H9 (cell line): ENCODE data around the gene PSMB9. TPM values are rescaled to one million over a fixed set of nuclear protein-coding genes. Genes with fewer than 3 reads are reported as not detected.

Experiments used
- DNase-seq: peaks from one replicate; pipeline ENCODE4 v3.0.0-alpha.2; 2017
- H2AFZ ChIP-seq: one replicate; pipeline ENCODE4 v1.6.1; 2013; ENCODE audit warnings: mild to moderate bottlenecking, low read length, control low read depth, moderate library complexity
- H2AK5ac ChIP-seq: 2 replicates; pipeline ENCODE4 v1.6.1; 2013; ENCODE audit warnings: low read length, control low read depth, mixed read lengths; ENCODE audit not compliant: insufficient read length
- H2BK120ac ChIP-seq: one replicate; pipeline ENCODE4 v1.6.1; 2013; ENCODE audit warnings: low read depth, mild to moderate bottlenecking, low read length, control low read depth, inconsistent platforms; ENCODE audit not compliant: poor library complexity, severe bottlenecking
- H2BK12ac ChIP-seq: 2 replicates; pipeline ENCODE4 v1.6.1; 2013; ENCODE audit warnings: low read length, control low read depth, mixed read lengths, low read depth; ENCODE audit not compliant: insufficient read length
- H2BK15ac ChIP-seq: 2 replicates; pipeline ENCODE4 v1.6.1; 2013; ENCODE audit warnings: low read depth, low read length, control low read depth
- H2BK20ac ChIP-seq: one replicate; pipeline ENCODE4 v1.6.1; 2013; ENCODE audit warnings: low read depth, mild to moderate bottlenecking, low read length, control low read depth, inconsistent platforms; ENCODE audit not compliant: poor library complexity, severe bottlenecking
- H2BK5ac ChIP-seq: 2 replicates; pipeline ENCODE4 v1.6.1; 2013; ENCODE audit warnings: low read length, control low read depth, mixed read lengths; ENCODE audit not compliant: insufficient read length
- H3K14ac ChIP-seq: 2 replicates; pipeline ENCODE4 v1.6.1; 2013; ENCODE audit warnings: low read length, control low read depth; ENCODE audit not compliant: insufficient read depth
- H3K18ac ChIP-seq: 2 replicates; pipeline ENCODE4 v1.6.1; 2013; ENCODE audit warnings: low read depth, mild to moderate bottlenecking, mixed read lengths, low read length, control low read depth; ENCODE audit not compliant: insufficient read length
- H3K23ac ChIP-seq: 2 replicates; pipeline ENCODE4 v1.6.1; 2013; ENCODE audit warnings: low read length, control low read depth, mixed read lengths, low read depth; ENCODE audit not compliant: insufficient read length
- H3K23me2 ChIP-seq: 2 replicates; pipeline ENCODE4 v1.6.1; 2013; ENCODE audit warnings: low read depth, mild to moderate bottlenecking, mixed read lengths, low read length, control low read depth; ENCODE audit not compliant: insufficient read length, poor library complexity, severe bottlenecking
- H3K27ac ChIP-seq: 2 replicates; pipeline ENCODE4 v1.5.1; 2013; ENCODE audit warnings: low read length, control low read depth, mixed read lengths, low read depth; ENCODE audit not compliant: insufficient read length
- H3K27me3 ChIP-seq: 2 replicates; pipeline ENCODE4 v1.6.1; 2013; ENCODE audit warnings: low read length, control low read depth, inconsistent platforms; ENCODE audit not compliant: insufficient read depth
- H3K4ac ChIP-seq: 2 replicates; pipeline ENCODE4 v1.6.1; 2013; ENCODE audit warnings: low read depth, mild to moderate bottlenecking, control low read depth, inconsistent platforms, low read length, moderate library complexity
- H3K4me1 ChIP-seq: 2 replicates; pipeline ENCODE4 v1.6.1; 2013; ENCODE audit warnings: low read length, control low read depth, inconsistent platforms; ENCODE audit not compliant: insufficient read depth
- H3K4me2 ChIP-seq: 2 replicates; pipeline ENCODE4 v1.6.1; 2013; ENCODE audit warnings: low read length, control low read depth, mixed read lengths; ENCODE audit not compliant: insufficient read length, insufficient read depth
- H3K56ac ChIP-seq: 2 replicates; pipeline ENCODE4 v1.6.1; 2013; ENCODE audit warnings: low read depth, mild to moderate bottlenecking, mixed read lengths, low read length, control low read depth; ENCODE audit not compliant: insufficient read length
- H3K79me1 ChIP-seq: 2 replicates; pipeline ENCODE4 v1.6.1; 2013; ENCODE audit warnings: low read depth, mild to moderate bottlenecking, moderate library complexity, low read length, control low read depth, inconsistent platforms; ENCODE audit not compliant: insufficient read depth, poor library complexity, severe bottlenecking
- H3K79me2 ChIP-seq: 2 replicates; pipeline ENCODE4 v1.6.1; 2013; ENCODE audit warnings: low read length, control low read depth, inconsistent platforms; ENCODE audit not compliant: insufficient read depth
- H3K9ac ChIP-seq: 2 replicates; pipeline ENCODE4 v1.6.1; 2013; ENCODE audit warnings: low read length, control low read depth, mixed read lengths; ENCODE audit not compliant: insufficient read length; ENCODE audit errors: extremely low read depth
- H3K9me3 ChIP-seq: one replicate; pipeline ENCODE4 v1.6.1; 2013; ENCODE audit warnings: low read depth, low read length, inconsistent platforms; ENCODE audit not compliant: control insufficient read depth
- H3T11ph ChIP-seq: one replicate; pipeline ENCODE4 v1.6.1; 2013; ENCODE audit warnings: mild to moderate bottlenecking, low read length, control low read depth, inconsistent platforms
- H4K20me1 ChIP-seq: one replicate; pipeline ENCODE4 v1.6.1; 2013; ENCODE audit not compliant: control insufficient read depth, insufficient read length, insufficient read depth
- H4K5ac ChIP-seq: 2 replicates; pipeline ENCODE4 v1.6.1; 2013; ENCODE audit warnings: low read depth, mild to moderate bottlenecking, mixed read lengths, low read length, control low read depth; ENCODE audit not compliant: insufficient read length
- H4K8ac ChIP-seq: replicated peaks from 2 replicates; pipeline ENCODE4 v1.6.1; 2013; ENCODE audit warnings: low read length, control low read depth, mixed read lengths, low read depth; ENCODE audit not compliant: insufficient read length
- H4K91ac ChIP-seq: 2 replicates; pipeline ENCODE4 v1.6.1; 2013; ENCODE audit warnings: low read depth, mild to moderate bottlenecking, moderate library complexity, mixed read lengths, low read length, control low read depth; ENCODE audit not compliant: insufficient read length
- H3K27ac Mint-ChIP-seq, 3 experiments: 2 replicates in 2 of 3; 3 replicates in 1 of 3; pipeline ENCODE4 v1.8.0; 2020 to 2021; ENCODE audit warnings: mixed read lengths in 3 of 3, mild to moderate bottlenecking in 1 of 3, moderate library complexity in 1 of 3
- H3K27me3 Mint-ChIP-seq: 2 replicates; pipeline ENCODE4 v1.8.0; 2021; ENCODE audit warnings: low read depth, mild to moderate bottlenecking, moderate library complexity, mixed read lengths
- H3K36me3 Mint-ChIP-seq, 3 experiments: 2 replicates in 2 of 3; 3 replicates in 1 of 3; pipeline ENCODE4 v1.8.0; 2020 to 2021; ENCODE audit warnings: low read depth in 3 of 3, mixed read lengths in 3 of 3; ENCODE audit not compliant: insufficient read depth in 1 of 3
- H3K4me1 Mint-ChIP-seq, 2 experiments: 2 replicates each; pipeline ENCODE4 v1.8.0; 2020; ENCODE audit warnings: mixed read lengths in 2 of 2
- H3K4me3 Mint-ChIP-seq, 2 experiments: 2 replicates in 1 of 2; 3 replicates in 1 of 2; pipeline ENCODE4 v1.8.0; 2020 to 2021; ENCODE audit warnings: mild to moderate bottlenecking in 2 of 2, mixed read lengths in 2 of 2, moderate library complexity in 1 of 2
- H3K9me3 Mint-ChIP-seq, 2 experiments: 2 replicates in 1 of 2; 3 replicates in 1 of 2; pipeline ENCODE4 v1.8.0; 2020; ENCODE audit warnings: mild to moderate bottlenecking in 2 of 2, mixed read lengths in 2 of 2, moderate library complexity in 1 of 2
- CTCF ChIP-seq: fragments of 200-600 bp; sonication (generic); conservative IDR thresholded peaks from 3 replicates; pipeline ENCODE4 v1.8.0; 2021; ENCODE audit warnings: antibody characterized with exemption, mild to moderate bottlenecking
- WGBS: extraction: QIAGEN DNeasy Blood & Tissue Kit; methylation state at CpG from one replicate; pipeline ENCODE4 v1.1.7; 2013; ENCODE audit warnings: missing lambda C conversion rate, low lambda C conversion rate, mixed read lengths; ENCODE audit not compliant: insufficient read length; ENCODE audit errors: extremely low coverage; 5-methylcytosine and 5-hydroxymethylcytosine counted together
- total RNA-seq: library from RNA; stranded (reverse); gene quantifications from 2 replicates; pipeline ENCODE4 v1.2.1, GENCODE V29; 2021

The PSMB9 gene
- total RNA-seq, 1 experiment from 2014 or later = 3.5 TPM

- Histone ChIP-seq H3K27me3 (no peaks in the 10 kb centered on the region), H3K23ac (no peak overlapping the region), H2BK12ac (no peak overlapping the region), H3K56ac (no peak overlapping the region), H2BK120ac (no peak overlapping the region), H3K79me1 (no peaks in the 10 kb centered on the region), H3K4ac (no peak overlapping the region), H2BK15ac (no peak overlapping the region), H4K91ac (no peak overlapping the region), H4K5ac (no peak overlapping the region), H3K4me2 (no peak overlapping the region), H3T11ph (no peak overlapping the region), H2BK20ac (no peak overlapping the region), H3K23me2 (no peaks in the 10 kb centered on the region), H3K27ac (no peak overlapping the region), H3K14ac (no peak overlapping the region), H3K9me3 (no peaks in the 10 kb centered on the region), H4K20me1 (no peaks in the 10 kb centered on the region), H3K9ac (no peak overlapping the region), H2BK5ac (no peak overlapping the region), H4K8ac (no peak overlapping the region), H2AFZ (no peak overlapping the region), H2AK5ac (no peak overlapping the region), H3K79me2 (no peaks in the 10 kb centered on the region), H3K4me1 (no peaks in the 10 kb centered on the region), H3K18ac (no peak overlapping the region)
- WGBS = no CpG with 5 or more reads among the region's 1 CpG
- Mint-ChIP-seq H3K27me3 (peaks cover 8% of the 10 kb centered on the region), H3K36me3 (no peaks in the 10 kb centered on the region), H3K4me3 (no peak overlapping the region), H3K27ac (no peak overlapping the region), H3K4me1 (no peaks in the 10 kb centered on the region), H3K9me3 (no peaks in the 10 kb centered on the region)
- DNase-seq = no peak
- no peak for TF ChIP-seq CTCF
Measured at GRCh38 chr6:32906539-32906938, 52.5 kb downstream of the PSMB9 start.
